SK-N-MC (cell line): Measurements from ENCODE around the gene XPC.

Source experiments
- EZH2 ChIP-seq: fragments of 200-600 bp; sonication (generic); IDR thresholded peaks from one replicate; pipeline ENCODE4 v1.6.1; 2017; ENCODE audit warnings: antibody characterized with exemption
- POLR2AphosphoS5 ChIP-seq: IDR thresholded peaks from 2 replicates; pipeline ENCODE4 v1.6.1; 2012; ENCODE audit warnings: mild to moderate bottlenecking, low read depth, low read length, borderline replicate concordance

DNA sequence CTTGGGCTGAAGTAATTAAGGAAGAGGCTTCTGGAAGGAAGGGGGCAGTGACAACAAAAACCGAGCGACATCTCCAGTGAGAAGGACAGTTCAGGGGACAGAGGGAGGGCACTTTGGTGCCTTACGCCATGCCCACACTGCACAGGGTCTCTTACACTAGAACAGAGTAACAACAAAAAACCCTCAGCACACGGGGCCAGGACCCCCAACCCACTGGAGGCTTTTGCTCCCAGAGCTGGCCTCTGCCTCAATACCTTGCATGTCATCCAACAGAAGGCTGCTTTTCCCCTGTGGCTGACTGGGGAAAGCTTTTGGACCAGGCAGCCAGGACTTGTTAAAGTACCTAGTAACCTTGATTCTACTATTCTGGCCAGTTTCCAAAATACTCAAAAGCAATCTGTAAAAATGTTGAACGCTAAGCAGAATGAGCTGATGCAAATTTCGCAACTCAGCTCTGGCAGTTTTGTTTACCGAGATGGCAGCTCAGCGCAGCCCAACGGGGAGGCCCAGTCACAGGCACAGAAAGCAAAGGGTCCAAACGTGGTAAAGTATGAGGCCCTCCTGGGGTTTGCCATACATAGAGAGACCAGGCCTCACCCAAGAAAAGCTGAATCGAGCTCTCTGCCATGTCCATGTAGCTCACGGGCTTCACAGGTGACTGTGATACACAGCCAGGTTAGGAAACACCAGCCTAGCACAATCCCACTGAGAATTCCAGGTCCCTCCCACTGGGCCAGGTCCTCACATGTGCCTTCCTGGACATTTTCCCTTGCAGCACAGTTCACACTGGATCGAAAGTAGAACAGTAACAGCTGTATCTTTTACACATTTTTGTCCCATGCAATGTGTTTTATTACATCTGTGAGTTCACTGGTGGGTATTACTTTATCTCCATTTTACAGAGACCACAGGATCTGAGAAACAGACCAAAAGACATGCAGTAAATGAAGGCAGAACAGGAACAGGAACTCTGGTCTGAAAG, 59.7 kb downstream of the XPC start:
- TF ChIP-seq EZH2, result no peak
- no peak for TF ChIP-seq POLR2AphosphoS5
